Mesendoderm (in vitro differentiated cells): ENCODE measurements around the gene DSCAML1.
A peak's percentile ranks its signal among the peaks of the same experiment; 100 is the strongest.

Source experiments
- DNase-seq: peaks from one replicate; pipeline ENCODE4 v3.0.0; 2013
- H2AK5ac ChIP-seq: 2 replicates; pipeline ENCODE4 v1.6.1; 2013; ENCODE audit warnings: low read length, inconsistent platforms
- H2BK120ac ChIP-seq: 2 replicates; pipeline ENCODE4 v1.6.1; 2013; ENCODE audit warnings: low read depth, mild to moderate bottlenecking, low read length, moderate library complexity, mixed read lengths
- H2BK15ac ChIP-seq: replicated peaks from 2 replicates; pipeline ENCODE4 v1.6.1; 2013; ENCODE audit warnings: low read depth, mild to moderate bottlenecking, moderate library complexity
- H2BK5ac ChIP-seq: 2 replicates; pipeline ENCODE4 v1.6.1; 2013; ENCODE audit warnings: low read length, inconsistent platforms
- H3K18ac ChIP-seq: 2 replicates; pipeline ENCODE4 v1.6.1; 2013; ENCODE audit warnings: mild to moderate bottlenecking, low read length, mixed read lengths
- H3K23ac ChIP-seq: one replicate; pipeline ENCODE4 v1.6.1; 2013; ENCODE audit warnings: low read length
- H3K27ac ChIP-seq: 2 replicates; pipeline ENCODE4 v1.5.1; 2013; ENCODE audit warnings: low read depth, mild to moderate bottlenecking, inconsistent platforms, low read length, moderate library complexity
- H3K27me3 ChIP-seq: 2 replicates; pipeline ENCODE4 v1.6.1; 2013; ENCODE audit warnings: low read length, control low read depth, mild to moderate bottlenecking, inconsistent platforms; ENCODE audit not compliant: insufficient read depth, poor library complexity
- H3K36me3 ChIP-seq: 2 replicates; pipeline ENCODE4 v1.6.1; 2013; ENCODE audit warnings: low read length, inconsistent platforms; ENCODE audit not compliant: control insufficient read depth, insufficient read depth
- H3K4ac ChIP-seq: one replicate; pipeline ENCODE4 v1.6.1; 2013; ENCODE audit warnings: low read depth, mild to moderate bottlenecking, low read length, moderate library complexity
- H3K4me1 ChIP-seq: 2 replicates; pipeline ENCODE4 v1.6.1; 2013; ENCODE audit warnings: low read depth, low read length, inconsistent platforms; ENCODE audit not compliant: control insufficient read depth
- H3K4me2 ChIP-seq: 2 replicates; pipeline ENCODE4 v1.6.1; 2013; ENCODE audit warnings: low read length
- H3K4me3 ChIP-seq: 2 replicates; pipeline ENCODE4 v1.5.1; 2013; ENCODE audit warnings: mild to moderate bottlenecking, low read length
- H3K56ac ChIP-seq: one replicate; pipeline ENCODE4 v1.6.1; 2013; ENCODE audit warnings: low read length
- H3K79me1 ChIP-seq: 2 replicates; pipeline ENCODE4 v1.6.1; 2013; ENCODE audit warnings: low read length, inconsistent platforms
- H3K79me2 ChIP-seq: 2 replicates; pipeline ENCODE4 v1.6.1; 2013; ENCODE audit warnings: mild to moderate bottlenecking, low read length; ENCODE audit not compliant: control insufficient read depth, insufficient read depth
- H3K9ac ChIP-seq: 2 replicates; pipeline ENCODE4 v1.6.1; 2013; ENCODE audit warnings: low read length, inconsistent platforms
- H4K5ac ChIP-seq: one replicate; pipeline ENCODE4 v1.6.1; 2013; ENCODE audit warnings: low read length
- H4K8ac ChIP-seq: one replicate; pipeline ENCODE4 v1.6.1; 2013; ENCODE audit warnings: low read depth, mild to moderate bottlenecking, control low read depth, low read length, moderate library complexity
- WGBS: extraction: QIAGEN DNeasy Blood & Tissue Kit; methylation state at CpG from one replicate; pipeline ENCODE4 v1.1.7; 2013; ENCODE audit warnings: low lambda C conversion rate, missing lambda C conversion rate; ENCODE audit not compliant: insufficient coverage; ENCODE audit errors: extremely low coverage; 5-methylcytosine and 5-hydroxymethylcytosine counted together

Gene DSCAML1

GRCh38 chr11:117426941-117427340, 370.1 kb downstream of the DSCAML1 start:
- Histone ChIP-seq H3K4me3 (no peak overlapping the region), H3K9ac (no peak overlapping the region), H3K79me1 (no peaks in the 10 kb centered on the region), H4K5ac (no peak overlapping the region), H4K8ac (no peak overlapping the region), H3K4me1 (peaks cover 4% of the 10 kb centered on the region), H3K79me2 (no peaks in the 10 kb centered on the region), H3K18ac (no peak overlapping the region), H3K23ac (no peak overlapping the region), H2BK15ac (no peak overlapping the region), H3K27ac (no peak overlapping the region), H2AK5ac (no peak overlapping the region), H3K4ac (no peak overlapping the region), H2BK120ac (no peak overlapping the region), H3K56ac (no peak overlapping the region), H3K36me3 (no peaks in the 10 kb centered on the region), H3K4me2 (no peak overlapping the region), H3K27me3 (no peaks in the 10 kb centered on the region), H2BK5ac (no peak overlapping the region)
- no peak for DNase-seq
- no CpG with 5 or more reads among the region's 7 CpGs for WGBS

- no peaks in the 10 kb centered on the region for H3K79me2 ChIP-seq
- no peak overlapping the region for H2BK120ac ChIP-seq
- DNase-seq = peak; percentile 88
- H3K18ac ChIP-seq = no peak overlapping the region
- no peak overlapping the region for H3K23ac ChIP-seq
- H2BK15ac ChIP-seq = no peak overlapping the region
- no peak overlapping the region for H3K4me3 ChIP-seq
- no peak overlapping the region for H3K4me2 ChIP-seq
- peak overlapping the region; percentile 43 for H2AK5ac ChIP-seq
- peaks cover 4% of the 10 kb centered on the region for H3K4me1 ChIP-seq
- no peaks in the 10 kb centered on the region for H3K79me1 ChIP-seq
- H4K8ac ChIP-seq = no peak overlapping the region
- WGBS = no CpG with 5 or more reads among the region's 17 CpGs
- no peak overlapping the region for H3K4ac ChIP-seq
- no peaks in the 10 kb centered on the region for H3K36me3 ChIP-seq
- no peak overlapping the region for H2BK5ac ChIP-seq
- H3K56ac ChIP-seq = no peak overlapping the region
- no peak overlapping the region for H3K9ac ChIP-seq
- H4K5ac ChIP-seq = no peak overlapping the region
- H3K27me3 ChIP-seq = no peaks in the 10 kb centered on the region
- H3K27ac ChIP-seq = no peak overlapping the region
Measured at GRCh38 chr11:117426297-117426685, 370.7 kb downstream of the DSCAML1 start.

DNA sequence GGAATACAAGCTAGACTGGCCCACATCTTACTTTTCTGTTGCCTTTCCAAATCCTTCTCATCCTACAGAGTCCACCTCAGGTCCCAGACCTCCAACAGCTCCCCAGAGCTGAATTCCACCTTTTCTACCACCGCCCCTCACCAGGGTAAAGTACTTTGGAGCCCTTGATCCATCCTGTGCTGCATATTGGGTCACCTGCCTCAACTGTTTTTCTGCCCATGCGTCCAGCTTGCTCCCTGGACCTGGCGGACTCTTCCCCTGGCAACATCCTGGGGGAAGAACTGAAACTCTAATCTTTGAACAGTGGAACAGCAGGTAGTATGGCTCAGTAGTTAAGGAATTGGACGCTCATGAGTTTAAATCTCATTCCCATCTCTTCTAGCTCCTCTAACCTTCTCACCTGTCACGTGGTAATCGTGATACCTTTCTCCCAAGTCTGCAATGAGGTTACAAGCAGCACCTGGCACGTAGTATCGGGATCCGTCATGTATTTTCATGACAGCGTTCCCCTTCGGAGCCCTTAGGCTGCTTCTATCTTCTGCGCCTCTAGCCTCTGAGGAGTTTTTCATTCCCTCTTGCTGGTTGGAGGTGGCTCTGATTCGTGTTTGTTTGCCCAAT, 371.2 kb downstream of the DSCAML1 start:
- Histone ChIP-seq H2BK120ac (no peak overlapping the region), H3K27me3 (no peaks in the 10 kb centered on the region), H2BK15ac (no peak overlapping the region), H3K4ac (no peak overlapping the region), H3K36me3 (no peaks in the 10 kb centered on the region), H3K4me1 (peaks cover 4% of the 10 kb centered on the region), H3K23ac (no peak overlapping the region), H2AK5ac (peak overlapping the region; percentile 43), H3K79me2 (no peaks in the 10 kb centered on the region), H3K56ac (peak overlapping the region; percentile 38), H3K27ac (no peak overlapping the region), H4K8ac (no peak overlapping the region), H3K4me3 (no peak overlapping the region), H3K4me2 (no peak overlapping the region), H3K9ac (no peak overlapping the region), H2BK5ac (no peak overlapping the region), H3K18ac (no peak overlapping the region), H4K5ac (no peak overlapping the region), H3K79me1 (no peaks in the 10 kb centered on the region)
- no peak for DNase-seq
- no CpG with 5 or more reads among the region's 13 CpGs for WGBS

DNA sequence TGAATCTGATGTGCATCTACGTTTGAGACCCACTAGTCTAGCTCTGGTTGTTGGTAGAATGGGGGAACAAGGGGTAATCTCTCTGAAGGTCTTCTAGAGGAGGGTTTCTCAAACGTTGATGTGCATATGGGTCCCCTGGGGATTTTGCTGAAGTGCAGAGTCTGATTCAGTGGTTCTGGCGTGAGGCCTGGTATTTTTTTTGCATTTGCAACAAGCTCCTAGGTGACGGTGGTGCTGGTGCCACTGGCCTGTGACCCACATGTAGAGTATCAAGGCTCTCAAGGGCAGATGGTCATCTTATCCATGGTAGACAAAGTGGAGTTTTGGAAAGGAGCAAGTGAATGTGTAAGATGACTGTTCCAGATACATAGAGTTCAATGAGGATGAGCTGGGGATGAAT, 372.2 kb downstream of the DSCAML1 start:
- Histone ChIP-seq H3K4me3 (no peak overlapping the region), H4K5ac (no peak overlapping the region), H2AK5ac (no peak overlapping the region), H3K27me3 (no peaks in the 10 kb centered on the region), H2BK120ac (no peak overlapping the region), H3K9ac (no peak overlapping the region), H3K4me2 (no peak overlapping the region), H3K56ac (no peak overlapping the region), H3K18ac (no peak overlapping the region), H3K36me3 (no peaks in the 10 kb centered on the region), H3K27ac (no peak overlapping the region), H3K23ac (no peak overlapping the region), H3K4me1 (peaks cover 4% of the 10 kb centered on the region), H3K79me2 (no peaks in the 10 kb centered on the region), H3K79me1 (no peaks in the 10 kb centered on the region), H3K4ac (no peak overlapping the region), H2BK15ac (no peak overlapping the region), H4K8ac (no peak overlapping the region), H2BK5ac (no peak overlapping the region)
- WGBS = no CpG with 5 or more reads among the region's 4 CpGs
- DNase-seq = no peak

GRCh38 chr11:117423046-117423575, 373.9 kb downstream of the DSCAML1 start:
- Histone ChIP-seq H2AK5ac (no peak overlapping the region), H3K56ac (no peak overlapping the region), H2BK5ac (no peak overlapping the region), H3K27me3 (no peaks in the 10 kb centered on the region), H3K18ac (no peak overlapping the region), H2BK15ac (no peak overlapping the region), H3K9ac (no peak overlapping the region), H2BK120ac (no peak overlapping the region), H3K23ac (no peak overlapping the region), H3K36me3 (no peaks in the 10 kb centered on the region), H3K79me2 (no peaks in the 10 kb centered on the region), H3K4ac (no peak overlapping the region), H4K5ac (no peak overlapping the region), H3K4me2 (no peak overlapping the region), H3K27ac (no peak overlapping the region), H3K4me3 (no peak overlapping the region), H3K4me1 (no peaks in the 10 kb centered on the region), H3K79me1 (no peaks in the 10 kb centered on the region), H4K8ac (no peak overlapping the region)
- WGBS = no CpG with 5 or more reads among the region's 14 CpGs
- DNase-seq = no peak

GRCh38 chr11:117421476-117421875, 375.5 kb downstream of the DSCAML1 start:
- no peaks in the 10 kb centered on the region for H3K79me2 ChIP-seq
- H2BK15ac ChIP-seq = no peak overlapping the region
- WGBS = no CpG with 5 or more reads among the region's 7 CpGs
- no peaks in the 10 kb centered on the region for H3K27me3 ChIP-seq
- no peaks in the 10 kb centered on the region for H3K79me1 ChIP-seq
- H3K4me3 ChIP-seq = no peak overlapping the region
- no peak overlapping the region for H2BK120ac ChIP-seq
- H3K27ac ChIP-seq = no peak overlapping the region
- H3K9ac ChIP-seq = no peak overlapping the region
- no peaks in the 10 kb centered on the region for H3K4me1 ChIP-seq
- no peak overlapping the region for H2BK5ac ChIP-seq
- no peak overlapping the region for H4K8ac ChIP-seq
- no peak overlapping the region for H3K4ac ChIP-seq
- no peak overlapping the region for H2AK5ac ChIP-seq
- no peak overlapping the region for H3K18ac ChIP-seq
- H3K4me2 ChIP-seq = no peak overlapping the region
- no peak for DNase-seq
- no peak overlapping the region for H3K56ac ChIP-seq
- no peaks in the 10 kb centered on the region for H3K36me3 ChIP-seq
- no peak overlapping the region for H3K23ac ChIP-seq
- H4K5ac ChIP-seq = no peak overlapping the region
